GM12878 (cell line): ENCODE data around the gene IL1RAPL1. TPM values are rescaled to one million over a fixed set of nuclear protein-coding genes. Genes with fewer than 3 reads are reported as not detected.

Experiments
- ATAC-seq: fragments of 200-7000 bp; cut with Tn5 transposase; 3 replicates; pipeline ENCODE4 v1.9.1; 2020; ENCODE audit warnings: mild to moderate bottlenecking, moderate library complexity
- BruUV-seq: library from RNA; stranded (reverse); fragments of 400-500 nt; replicated peaks from 2 replicates; lab custom pipeline; 2021; lab: Mats Ljungman, UMichigan
- CTCF ChIA-PET: fragments of 300-600 bp; sonication (Branson Sonifier 250); formaldehyde crosslinking; extraction: SDS; loops from one replicate; lab custom pipeline; 2021; ENCODE audit warnings: inconsistent platforms; lab: Yijun Ruan, JAX
- POLR2A ChIA-PET: fragments of 350-600 bp; formaldehyde crosslinking; extraction: SDS; loops from one replicate; lab custom pipeline; 2021; ENCODE audit warnings: inconsistent platforms; lab: Charles Lee
- RAD21 ChIA-PET: fragments of 300-600 bp; sonication (Branson Sonifier 250); formaldehyde crosslinking; loops from one replicate; lab custom pipeline; 2023; ENCODE audit warnings: antibody characterized with exemption; ENCODE audit not compliant: unreplicated experiment; lab: Charles Lee
- SMC1A ChIA-PET: fragments of 300-600 bp; sonication (Branson Sonifier 250); formaldehyde crosslinking; loops from one replicate; lab custom pipeline; 2023; ENCODE audit not compliant: unreplicated experiment, uncharacterized antibody; lab: Charles Lee
- DNase-seq: peaks from one replicate; pipeline ENCODE4 v3.0.0-alpha.2; 2011; ENCODE audit warnings: low read depth, low spot score
- FAIRE-seq: peaks from 3 replicates; lab custom pipeline; 2011; peaks lifted over from hg19 to GRCh38; lab: Jason Lieb, UNC
- H2AFZ ChIP-seq: 2 replicates; pipeline ENCODE4 v1.6.0; 2011; ENCODE audit warnings: low read depth, low read length, control low read depth; ENCODE audit not compliant: control insufficient read depth
- H3K27ac ChIP-seq: 2 replicates; pipeline ENCODE4 v1.5.1; 2011; ENCODE audit warnings: control low read depth; ENCODE audit not compliant: control insufficient read depth, insufficient read depth
- H3K27me3 ChIP-seq, 2 experiments: replicated peaks in 1 of 2; 2 replicates each; pipeline versions ENCODE4 v1.6.0 to v1.6.1; 2011; ENCODE audit warnings: low read length in 1 of 2; ENCODE audit not compliant: control insufficient read depth in 2 of 2, insufficient read depth in 2 of 2
- H3K36me3 ChIP-seq, 2 experiments: 2 replicates each; pipeline ENCODE4 v1.5.1; 2011; ENCODE audit warnings: low read length in 1 of 2; ENCODE audit not compliant: control insufficient read depth in 2 of 2, insufficient read depth in 2 of 2
- H3K4me1 ChIP-seq: 2 replicates; pipeline ENCODE4 v1.6.1; 2011; ENCODE audit warnings: mild to moderate bottlenecking, low read length, moderate library complexity, mixed read lengths; ENCODE audit not compliant: control insufficient read depth, insufficient read depth
- H3K4me2 ChIP-seq: 2 replicates; pipeline ENCODE4 v1.6.0; 2011; ENCODE audit warnings: control low read depth; ENCODE audit not compliant: control insufficient read depth, insufficient read depth
- H3K4me3 ChIP-seq: fragments of 200-600 bp; sonication (generic); 2 replicates; pipeline ENCODE4 v1.5.1; 2016
- H3K79me2 ChIP-seq: 2 replicates; pipeline ENCODE4 v1.6.0; 2011; ENCODE audit warnings: low read length; ENCODE audit not compliant: control insufficient read depth, insufficient read depth
- H3K9ac ChIP-seq: 2 replicates; pipeline ENCODE4 v1.8.0; 2011; ENCODE audit warnings: low read length, control low read depth, mixed read lengths; ENCODE audit not compliant: control insufficient read depth, insufficient read depth
- H3K9me3 ChIP-seq: replicated peaks from 3 replicates; pipeline ENCODE4 v1.5.1; 2011; ENCODE audit warnings: mild to moderate bottlenecking, low read length; ENCODE audit not compliant: control insufficient read depth, insufficient read depth
- H4K20me1 ChIP-seq: 2 replicates; pipeline ENCODE4 v1.6.0; 2011; ENCODE audit not compliant: control insufficient read depth, insufficient read depth
- ATF2 ChIP-seq: IDR thresholded peaks from 2 replicates; pipeline ENCODE4 v1.6.1; 2012; ENCODE audit warnings: low read length, inconsistent platforms
- BHLHE40 ChIP-seq, 2 experiments: fragments of 450-650 bp in 1 of 2; IDR thresholded peaks; 2 replicates each; pipeline ENCODE4 v1.6.1; 2011 to 2017; ENCODE audit warnings: low read depth in 2 of 2, borderline replicate concordance in 1 of 2, improper control_type of control experiment in 1 of 2, low read length in 1 of 2, mild to moderate bottlenecking in 1 of 2
- BMI1 ChIP-seq: fragments of 450-650 bp; IDR thresholded peaks from 2 replicates; pipeline ENCODE4 v1.6.1; 2016; ENCODE audit warnings: mild to moderate bottlenecking, moderate library complexity, borderline replicate concordance
- EED ChIP-seq: sonication (generic); IDR thresholded peaks from 2 replicates; pipeline ENCODE4 v1.6.1; 2016; ENCODE audit warnings: antibody characterized with exemption, low read depth
- ETV6 ChIP-seq, 2 experiments: fragments of 450-650 bp in 1 of 2; IDR thresholded peaks in 1 of 2; conservative IDR thresholded peaks in 1 of 2; 2 replicates each; pipeline ENCODE4 v1.6.1; 2014; ENCODE audit warnings: antibody characterized with exemption in 1 of 2, borderline replicate concordance in 1 of 2, low read depth in 1 of 2, mild to moderate bottlenecking in 1 of 2, moderate library complexity in 1 of 2
- FOXK2 ChIP-seq: fragments of 450-650 bp; IDR thresholded peaks from 2 replicates; pipeline ENCODE4 v1.6.1; 2017; ENCODE audit warnings: mild to moderate bottlenecking, moderate library complexity
- GABPA ChIP-seq: IDR thresholded peaks from 2 replicates; pipeline ENCODE4 v1.6.1; 2014; ENCODE audit warnings: antibody characterized with exemption, low read depth, mild to moderate bottlenecking, inconsistent platforms
- JUNB ChIP-seq: IDR thresholded peaks from 2 replicates; pipeline ENCODE4 v1.6.1; 2016; ENCODE audit warnings: antibody characterized with exemption, mild to moderate bottlenecking
- KDM1A ChIP-seq: fragments of 200-600 bp; sonication (generic); IDR thresholded peaks from 2 replicates; pipeline ENCODE4 v1.6.1; 2016; ENCODE audit warnings: borderline replicate concordance
- MAX ChIP-seq: IDR thresholded peaks from 2 replicates; pipeline ENCODE4 v1.6.1; 2012; ENCODE audit warnings: low read depth, low read length, improper control_type of control experiment
- MEF2A ChIP-seq: IDR thresholded peaks from 2 replicates; pipeline ENCODE4 v1.6.1; 2011; ENCODE audit warnings: low read depth, mild to moderate bottlenecking, low read length, moderate library complexity; ENCODE audit not compliant: insufficient read depth
- MTA2 ChIP-seq: fragments of 450-650 bp; IDR thresholded peaks from 2 replicates; pipeline ENCODE4 v1.6.1; 2016; ENCODE audit warnings: low read depth, mild to moderate bottlenecking, moderate library complexity
- NFIC ChIP-seq: IDR thresholded peaks from 2 replicates; pipeline ENCODE4 v1.6.1; 2012; ENCODE audit warnings: low read depth, mild to moderate bottlenecking, inconsistent platforms, low read length, moderate library complexity
- NR2C1 ChIP-seq: fragments of 450-650 bp; IDR thresholded peaks from 2 replicates; pipeline ENCODE4 v1.6.1; 2017; ENCODE audit warnings: antibody characterized with exemption, mild to moderate bottlenecking, moderate library complexity
- NR2C2 ChIP-seq: IDR thresholded peaks from 2 replicates; pipeline ENCODE4 v1.6.1; 2011; ENCODE audit warnings: borderline replicate concordance, low read depth; ENCODE audit not compliant: control insufficient read depth, insufficient read length
- RUNX3 ChIP-seq: IDR thresholded peaks from 2 replicates; pipeline ENCODE4 v1.6.1; 2012; ENCODE audit warnings: low read length, inconsistent platforms
- SREBF1 ChIP-seq: IDR thresholded peaks from 2 replicates; pipeline ENCODE4 v1.6.1; 2012; ENCODE audit warnings: mild to moderate bottlenecking, low read length
- TARDBP ChIP-seq: IDR thresholded peaks from 2 replicates; pipeline ENCODE4 v1.6.1; 2016; ENCODE audit warnings: borderline replicate concordance
- WRNIP1 ChIP-seq: IDR thresholded peaks from 2 replicates; pipeline ENCODE4 v1.6.1; 2011; ENCODE audit warnings: low read depth, low read length, improper control_type of control experiment, borderline replicate concordance
- ZNF384 ChIP-seq: IDR thresholded peaks from 2 replicates; pipeline ENCODE4 v1.6.1; 2012; ENCODE audit warnings: low read depth, mild to moderate bottlenecking, low read length, improper control_type of control experiment, borderline replicate concordance
- WGBS: methylation state at CpG from one replicate; pipeline ENCODE4 v1.1.6; 2016; ENCODE audit warnings: low lambda C conversion rate; ENCODE audit not compliant: insufficient replicate concordance, insufficient coverage; ENCODE audit errors: missing lambda C conversion rate; 5-methylcytosine and 5-hydroxymethylcytosine counted together
- in situ Hi-C: fragments of 300-500 bp; cut with MboI; formaldehyde crosslinking; loops from 9 replicates; pipeline ENCODE4 v1.14.3; 2018; ENCODE audit warnings: mixed read lengths
- intact Hi-C: fragments of 100-400 bp; cut with micrococcal nuclease; formaldehyde crosslinking; loops from one replicate; pipeline ENCODE4 v1.14.2; 2022; ENCODE audit not compliant: unreplicated experiment
- polyA plus RNA-seq, 11 experiments: library from polyadenylated mRNA; depleted of rRNA in 4 of 11; unstranded in 6 of 11; stranded (reverse) in 5 of 11; fragments of >200 nt; fragmentation: Nextera tagmentation in 4 of 11; fragmentation: Illumina TruSeq in 1 of 11; extraction: Ambion mirVana in 4 of 11; extraction: Trizol in 1 of 11; gene quantifications; 1 replicate in 1 of 11; 2 replicates in 10 of 11; pipeline versions ENCODE4 v1.2.1 to v1.2.3, GENCODE V29; 2011 to 2016; ENCODE audit warnings: inconsistent platforms in 2 of 11, missing spikeins in 2 of 11, low read depth in 1 of 11
- total RNA-seq, 4 experiments: library from RNA; depleted of rRNA in 3 of 4; stranded (reverse); fragments of >200 nt in 3 of 4; fragmentation: Illumina TruSeq in 1 of 4; extraction: Trizol in 1 of 4; gene quantifications; 2 replicates each; pipeline versions ENCODE4 v1.2.1 to v1.2.3, GENCODE V29; 2013 to 2021
- TF ChIP-seq, protein P1 (sequence below): fragments of 450-650 bp; IDR thresholded peaks from 2 replicates; pipeline ENCODE4 v1.6.1; 2017; ENCODE audit warnings: antibody characterized with exemption, mild to moderate bottlenecking, moderate library complexity

IL1RAPL1 gene
- total and polyA plus RNA-seq, 10 of the 15 experiments (the other 5 are each of a cell fraction or from before 2014, with no cell fraction given) = not detected

DNA sequence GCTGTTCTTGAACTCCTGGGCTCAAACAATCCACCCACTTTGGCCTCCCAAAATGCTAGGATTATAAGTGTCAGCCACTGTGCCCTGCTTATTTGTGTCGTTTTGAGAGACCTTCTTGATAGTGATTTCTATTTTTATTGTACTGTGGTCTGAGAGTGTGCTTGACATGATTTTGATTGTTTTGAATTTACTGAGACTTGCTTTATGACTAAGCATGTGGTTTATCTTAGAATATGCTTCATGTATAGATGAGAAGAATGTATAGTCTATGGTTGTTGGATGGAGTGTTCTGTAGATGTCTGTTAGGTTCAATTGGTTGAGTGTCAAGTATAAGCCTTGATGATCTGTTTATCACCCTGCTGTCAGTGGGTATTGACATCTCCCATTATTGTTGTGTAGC is 789.3 kb downstream of the IL1RAPL1 start:
- Histone ChIP-seq H3K4me1 (no peaks in the 10 kb centered on the region), H3K4me3 (no peak overlapping the region), H3K9ac (no peak overlapping the region), H3K36me3 (no peaks in the 10 kb centered on the region), H3K79me2 (no peaks in the 10 kb centered on the region), H4K20me1 (no peaks in the 10 kb centered on the region), H3K27ac (no peak overlapping the region), H3K4me2 (no peak overlapping the region), H3K9me3 (no peaks in the 10 kb centered on the region; the same call in 2 of the 3 replicates), H3K27me3 (no peaks in the 10 kb centered on the region), H2AFZ (no peak overlapping the region)
- ATAC-seq = no peak
- 4% methylated on average over 1 of the region's 1 CpG for WGBS
- in situ Hi-C loops = no loop called here
- no TSS peak for BruUV-seq
- ChIA-PET POLR2A (no interaction called here), SMC1A (no interaction called here), CTCF (no interaction called here), RAD21 (no interaction called here)
- no peak for FAIRE-seq
- no peak for DNase-seq
- intact Hi-C loops = no loop called here
- TF ChIP-seq, protein P1, sequence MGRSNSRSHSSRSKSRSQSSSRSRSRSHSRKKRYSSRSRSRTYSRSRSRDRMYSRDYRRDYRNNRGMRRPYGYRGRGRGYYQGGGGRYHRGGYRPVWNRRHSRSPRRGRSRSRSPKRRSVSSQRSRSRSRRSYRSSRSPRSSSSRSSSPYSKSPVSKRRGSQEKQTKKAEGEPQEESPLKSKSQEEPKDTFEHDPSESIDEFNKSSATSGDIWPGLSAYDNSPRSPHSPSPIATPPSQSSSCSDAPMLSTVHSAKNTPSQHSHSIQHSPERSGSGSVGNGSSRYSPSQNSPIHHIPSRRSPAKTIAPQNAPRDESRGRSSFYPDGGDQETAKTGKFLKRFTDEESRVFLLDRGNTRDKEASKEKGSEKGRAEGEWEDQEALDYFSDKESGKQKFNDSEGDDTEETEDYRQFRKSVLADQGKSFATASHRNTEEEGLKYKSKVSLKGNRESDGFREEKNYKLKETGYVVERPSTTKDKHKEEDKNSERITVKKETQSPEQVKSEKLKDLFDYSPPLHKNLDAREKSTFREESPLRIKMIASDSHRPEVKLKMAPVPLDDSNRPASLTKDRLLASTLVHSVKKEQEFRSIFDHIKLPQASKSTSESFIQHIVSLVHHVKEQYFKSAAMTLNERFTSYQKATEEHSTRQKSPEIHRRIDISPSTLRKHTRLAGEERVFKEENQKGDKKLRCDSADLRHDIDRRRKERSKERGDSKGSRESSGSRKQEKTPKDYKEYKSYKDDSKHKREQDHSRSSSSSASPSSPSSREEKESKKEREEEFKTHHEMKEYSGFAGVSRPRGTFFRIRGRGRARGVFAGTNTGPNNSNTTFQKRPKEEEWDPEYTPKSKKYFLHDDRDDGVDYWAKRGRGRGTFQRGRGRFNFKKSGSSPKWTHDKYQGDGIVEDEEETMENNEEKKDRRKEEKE = no peak
- TF ChIP-seq RUNX3 = peak; percentile 90
- TF ChIP-seq EED = no peak
- no peak for TF ChIP-seq ETV6 (conservative IDR thresholded peaks at IDR 0.05 in 1 of 2, IDR thresholded peaks at IDR 0.05 in 1 of 2; ENCODE audit: borderline replicate concordance in 1 of 2, low read depth in 1 of 2)
- TF ChIP-seq BMI1 = no peak
- no peak for TF ChIP-seq KDM1A
- no peak for TF ChIP-seq ZNF384
- 0 out of 2 replicates have a peak, but pooled peaks have one; percentile 23 for TF ChIP-seq ATF2
- no peak for TF ChIP-seq BHLHE40 (IDR thresholded peaks at IDR 0.05; ENCODE audit: borderline replicate concordance in 1 of 2, low read depth in 2 of 2, low read length in 1 of 2)
- TF ChIP-seq MAX = no peak
- TF ChIP-seq JUNB = peak; percentile 78
- no peak for TF ChIP-seq TARDBP
- TF ChIP-seq SREBF1 = no peak
- no peak for TF ChIP-seq GABPA
- no peak for TF ChIP-seq MTA2
- TF ChIP-seq NR2C1 = no peak
- no peak for TF ChIP-seq FOXK2
- TF ChIP-seq NR2C2 = no peak
- TF ChIP-seq MEF2A = 0 out of 2 replicates have a peak, but pooled peaks have one; percentile 58
- 0 out of 2 replicates have a peak, but pooled peaks have one; percentile 39 for TF ChIP-seq NFIC
- no peak for TF ChIP-seq WRNIP1
